Posterior vena cava (tissue), 2 donors: ENCODE data around the gene GATA2. TPM values are rescaled to one million over a fixed set of nuclear protein-coding genes. Genes with fewer than 3 reads are reported as not detected.
A peak's percentile ranks its signal among the peaks of the same experiment; 100 is the strongest.

Experiments
- DNase-seq: peaks from one replicate; pipeline ENCODE4 v3.0.0-alpha.2; 2020; ENCODE audit warnings: low spot score
- intact Hi-C, 2 donors: fragments of 100-400 bp; cut with DNase I; formaldehyde crosslinking; loops; one replicate each; pipeline versions ENCODE4 v1.14.1 to v1.14.2; 2022 to 2023
- total RNA-seq, 2 donors: library from RNA; stranded (reverse); fragmentation: NEBNext Ultra II Directional; extraction: Animal tissue kit (Norgen Biotek cat#: 25700); gene quantifications; one replicate each; pipeline ENCODE4 v1.2.1, GENCODE V29; 2021
- donor health status: DM: yes; HTN: yes; CAD: no.
- donor health status: DM: yes; HTN: yes; CAD: no.

Gene GATA2
- total RNA-seq, 2 donors from 2014 or later = 11.6 to 11.9 TPM

- DNase-seq = peak; percentile 62
- intact Hi-C loops = loop anchor here in 1 of 2 donors (5.0 to 10.0 kb wide), 2 partner anchors 64 to 396 kb away; no protein-coding TSS in a partner anchor
Measured at GRCh38 chr3:128490915-128491690, 1.9 kb downstream of the GATA2 start.

- DNase-seq = no peak
- intact Hi-C loops = loop anchor here in 1 of 2 donors (5.0 to 10.0 kb wide), 2 partner anchors 63 to 396 kb away; no protein-coding TSS in a partner anchor
Measured at GRCh38 chr3:128490650-128490914, 2.4 kb downstream of the GATA2 start.

DNA sequence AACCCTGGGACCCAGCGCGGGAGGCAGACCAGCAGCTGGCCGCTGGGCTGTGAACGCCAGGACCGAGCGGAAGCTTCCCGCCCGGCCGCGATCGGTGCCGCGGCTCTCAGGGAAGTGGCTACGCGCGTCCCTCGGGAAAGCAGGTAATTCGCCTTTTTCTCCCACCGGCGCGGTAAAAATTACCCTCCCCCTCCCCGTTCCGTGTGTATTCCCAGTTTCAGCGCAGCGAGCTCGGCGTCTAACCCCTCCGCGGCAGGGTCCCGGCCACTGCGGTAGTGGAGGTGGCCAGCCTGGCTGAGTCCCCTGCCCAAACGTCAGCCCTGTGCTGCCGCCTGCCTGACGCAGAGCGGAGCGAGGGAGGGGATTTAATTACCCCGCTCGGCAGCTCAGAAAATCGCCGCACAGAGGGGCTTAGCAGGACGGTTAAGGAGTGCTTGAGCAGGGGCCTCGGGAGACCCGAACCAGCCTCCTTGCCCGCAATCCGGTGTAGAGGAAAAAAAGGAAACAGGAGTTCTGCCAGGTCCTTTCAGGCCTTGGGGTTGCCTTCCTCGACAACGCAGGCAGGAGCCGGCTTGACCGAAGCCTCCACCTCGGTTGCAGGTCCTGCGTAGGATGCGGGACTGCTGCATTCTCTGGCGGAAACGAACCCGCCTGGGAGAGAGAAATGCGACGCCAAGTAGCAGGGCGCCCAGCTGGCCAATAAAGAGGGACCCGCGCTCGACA lies 2.9 kb downstream of the GATA2 start:
- intact Hi-C loops = loop anchor here in 1 of 2 donors (5.0 to 10.0 kb wide), 2 partner anchors 63 to 395 kb away; no protein-coding TSS in a partner anchor
- peak; percentile 81 for DNase-seq

DNA sequence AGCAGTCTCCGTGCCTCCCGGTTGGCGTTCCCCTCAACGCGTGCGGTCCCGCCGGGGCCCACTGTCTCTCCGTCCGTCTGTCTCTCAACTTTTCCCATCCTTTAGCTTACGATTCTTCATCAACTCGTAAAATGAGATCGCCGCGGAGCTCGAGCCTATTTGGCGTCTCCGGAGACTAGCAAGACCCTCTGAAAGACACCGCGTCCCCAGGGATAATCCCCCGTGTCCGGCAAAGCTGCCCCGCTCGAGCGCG lies 3.4 kb downstream of the GATA2 start:
- intact Hi-C loops = no loop called here
- peak; percentile 78 for DNase-seq

GRCh38 chr3:128488991-128489673 lies 3.9 kb downstream of the GATA2 start:
- intact Hi-C loops = no loop called here

GRCh38 chr3:128488636-128488990 lies 4.4 kb downstream of the GATA2 start:
- intact Hi-C loops = no loop called here
- no peak for DNase-seq

More at GRCh38 chr3:128488991-128489673, 3.9 kb downstream of the GATA2 start:
- DNase-seq = peak; percentile 90

DNA sequence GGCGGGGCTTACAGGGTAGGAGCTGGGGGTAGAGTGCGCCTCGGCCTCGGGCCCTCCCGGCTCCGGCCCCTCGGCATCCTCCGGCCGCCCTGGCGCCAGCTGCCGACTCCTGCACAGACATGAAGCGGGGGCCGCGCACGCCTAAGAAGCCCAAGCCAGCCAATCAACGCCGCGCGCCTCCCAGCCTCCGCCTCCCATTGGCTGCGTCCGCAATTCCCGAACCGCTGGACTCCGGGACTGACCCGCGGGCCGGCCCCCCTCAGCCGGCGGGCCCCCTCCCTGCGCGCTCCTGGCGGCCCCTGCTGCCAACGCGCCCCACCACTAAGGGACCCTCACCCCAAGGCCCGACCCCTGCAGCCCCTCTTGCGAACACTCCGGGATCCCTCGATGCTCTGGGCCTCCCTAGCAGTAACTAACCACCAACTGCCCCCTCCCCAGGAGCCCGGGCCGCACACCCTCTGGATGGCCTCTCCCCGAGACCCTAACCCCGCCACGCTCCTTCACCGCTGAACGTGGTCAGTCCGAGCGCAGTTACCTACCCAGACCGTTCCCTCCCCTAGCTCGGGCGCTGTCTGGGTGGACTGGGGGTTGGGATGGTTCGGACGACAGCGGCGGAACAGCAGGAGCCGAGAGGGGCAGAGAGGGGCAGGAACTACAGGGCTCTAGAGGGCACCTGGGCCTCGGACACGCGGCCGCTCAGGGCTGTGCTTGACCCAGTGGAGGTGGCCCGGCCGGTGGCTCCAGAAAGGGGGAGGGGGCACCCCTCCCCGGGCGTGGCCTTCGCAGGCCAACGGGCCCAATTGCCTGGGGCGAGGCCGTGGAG lies 5.0 kb downstream of the GATA2 start:
- intact Hi-C loops = no loop called here
- DNase-seq = peak; percentile 92

DNA sequence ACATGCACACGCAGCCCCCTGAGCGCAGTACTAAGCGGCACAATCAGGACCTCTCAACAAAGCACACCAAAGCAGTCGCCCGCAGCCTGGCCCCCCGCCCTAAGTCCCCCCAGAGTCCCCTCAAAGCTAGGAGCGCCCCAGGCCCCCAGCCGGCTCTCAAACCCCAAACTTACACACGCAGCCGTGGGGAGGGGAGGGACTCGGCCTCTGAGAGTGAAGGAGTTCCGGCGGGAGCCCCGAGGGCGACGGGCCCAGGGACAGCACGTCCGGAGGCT lies 5.5 kb downstream of the GATA2 start:
- intact Hi-C loops = no loop called here
- DNase-seq = no peak

DNA sequence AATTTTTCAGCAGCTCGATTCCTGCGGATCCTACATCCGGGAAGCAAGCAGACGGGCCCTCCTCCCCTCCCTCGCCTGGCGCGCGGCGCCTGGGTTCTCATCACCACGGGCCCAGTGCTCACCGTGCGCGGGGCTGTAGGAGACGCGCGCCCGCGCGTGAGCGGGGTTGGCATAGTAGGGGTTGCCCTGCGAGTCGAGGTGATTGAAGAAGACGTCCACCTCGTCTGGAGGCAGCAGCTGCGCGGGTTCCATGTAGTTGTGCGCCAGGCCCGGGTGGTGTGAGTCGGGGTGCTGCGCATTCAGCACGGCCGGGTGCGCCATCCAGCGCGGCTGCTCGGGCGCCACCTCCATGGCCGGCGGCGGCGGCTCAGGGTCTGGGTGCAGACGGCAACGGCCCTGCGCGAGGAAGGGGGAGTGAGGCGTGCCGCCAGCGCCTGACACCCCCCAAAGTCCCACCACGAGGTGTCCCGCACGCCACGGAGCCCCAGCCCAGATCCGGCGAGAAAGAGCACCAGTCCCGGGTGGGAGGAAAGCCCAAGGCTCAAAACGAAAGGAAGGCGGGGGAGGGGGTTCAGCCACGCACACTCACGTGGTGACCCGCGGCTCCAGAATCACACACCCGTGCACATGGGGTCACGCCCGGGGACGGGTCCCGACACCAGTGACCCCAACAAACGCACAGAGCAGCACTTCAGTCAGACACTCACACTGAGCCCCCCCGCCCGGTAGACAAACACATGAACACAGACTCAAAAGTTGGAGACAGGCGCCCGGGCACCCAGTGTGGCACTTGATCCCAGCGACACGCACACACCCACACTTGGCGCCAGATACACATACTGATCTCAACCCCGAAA lies 6.1 kb downstream of the GATA2 start:
- intact Hi-C loops = no loop called here
- DNase-seq = peak; percentile 81

GRCh38 chr3:128486205-128486628 lies 6.8 kb downstream of the GATA2 start:
- no peak for DNase-seq
- intact Hi-C loops = no loop called here

- intact Hi-C loops = no loop called here
- DNase-seq = no peak
Measured at GRCh38 chr3:128485282-128486204, 7.5 kb downstream of the GATA2 start.

DNA sequence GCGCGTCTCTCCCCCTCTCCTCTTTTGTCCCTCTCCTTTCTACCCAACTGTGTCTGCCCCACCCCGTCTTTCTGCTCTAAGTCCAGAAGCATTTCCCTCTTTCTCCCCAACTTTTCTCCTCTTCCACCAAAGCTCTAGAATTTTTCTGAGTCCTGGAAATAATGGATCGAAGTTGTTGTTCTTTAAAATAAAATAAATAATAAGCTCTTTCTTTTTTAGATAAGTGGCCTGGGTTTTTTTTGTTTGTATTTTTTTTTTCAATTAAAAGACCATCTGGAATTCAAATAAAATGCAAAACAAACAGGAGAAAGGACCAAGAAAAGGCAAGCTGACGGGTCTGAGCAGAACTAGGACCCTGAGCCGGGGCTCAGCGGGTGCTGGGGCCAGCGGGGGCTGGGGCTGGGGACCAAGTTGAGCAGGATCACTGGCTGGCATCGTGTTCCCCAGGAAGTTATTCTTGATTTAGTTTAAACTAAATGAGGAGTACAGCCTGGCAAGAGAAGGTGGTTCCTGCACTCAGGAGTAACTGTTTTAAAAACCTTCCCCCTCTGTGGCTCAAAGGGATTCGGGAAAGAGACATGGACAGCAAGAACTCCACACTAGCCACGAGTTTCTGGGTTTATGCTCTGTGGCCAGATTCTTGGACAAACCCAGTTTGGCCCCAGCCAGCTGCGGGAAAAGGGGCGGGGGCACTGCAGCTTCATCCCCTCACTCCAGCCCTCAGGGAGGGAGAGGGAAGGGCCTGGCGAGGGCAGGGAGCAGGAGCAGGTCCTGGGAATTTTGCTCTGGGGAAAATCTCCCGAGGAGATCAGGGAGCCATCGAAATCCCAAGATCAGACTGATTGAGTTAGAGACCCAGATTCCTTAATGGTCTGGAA lies 8.4 kb downstream of the GATA2 start:
- DNase-seq = no peak
- intact Hi-C loops = no loop called here

- peak; percentile 80 for DNase-seq
- intact Hi-C loops = no loop called here
Measured at GRCh38 chr3:128483657-128484403, 9.2 kb downstream of the GATA2 start.

DNA sequence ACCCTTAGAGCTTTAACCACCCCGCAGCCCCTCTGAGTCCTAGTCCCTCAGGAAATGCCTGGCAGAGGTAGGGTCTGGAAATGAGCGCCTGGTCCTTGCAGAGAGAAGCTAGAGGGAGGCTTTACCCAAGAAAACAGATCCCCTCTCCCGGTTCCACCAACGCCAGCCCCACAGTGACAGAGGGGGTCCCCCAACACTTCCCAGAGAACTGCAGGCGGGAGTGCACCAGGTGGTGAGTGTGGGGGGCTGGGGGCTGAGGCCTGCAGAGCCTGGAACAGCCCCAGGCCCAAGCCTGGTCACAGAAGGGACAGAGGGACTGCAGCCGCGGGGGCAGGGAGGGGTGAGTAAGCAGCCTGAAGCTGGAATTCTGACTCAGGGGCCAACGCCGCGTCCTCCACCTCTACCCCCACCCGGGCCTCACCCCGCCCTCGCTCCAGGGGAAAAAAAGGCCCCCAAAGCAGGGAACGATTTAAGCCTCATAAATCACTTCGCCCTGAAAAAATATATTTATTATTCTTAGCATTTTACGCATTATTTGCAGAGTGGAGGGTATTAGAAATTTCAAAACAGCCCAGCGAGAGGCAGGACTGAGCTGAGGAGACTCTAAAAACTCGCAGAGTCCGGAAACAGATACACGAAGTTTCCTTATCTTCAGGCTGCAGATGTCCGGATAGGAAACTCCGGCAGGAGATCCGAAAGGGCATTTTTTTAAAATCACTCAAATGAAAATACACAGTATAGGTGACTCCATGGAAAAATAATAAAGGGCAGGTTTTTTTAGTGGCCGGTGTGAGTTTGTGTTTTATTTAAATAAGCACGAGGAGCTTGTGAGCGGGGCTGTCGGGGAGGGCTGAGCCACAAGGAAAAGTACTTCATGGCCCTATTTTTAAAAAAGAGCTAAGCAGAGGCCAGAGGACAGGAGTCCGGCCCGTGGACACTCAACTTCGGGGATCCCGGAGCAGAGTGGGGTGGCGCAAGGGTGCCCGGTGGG lies 10.0 kb downstream of the GATA2 start:
- intact Hi-C loops = no loop called here
- no peak for DNase-seq

DNA sequence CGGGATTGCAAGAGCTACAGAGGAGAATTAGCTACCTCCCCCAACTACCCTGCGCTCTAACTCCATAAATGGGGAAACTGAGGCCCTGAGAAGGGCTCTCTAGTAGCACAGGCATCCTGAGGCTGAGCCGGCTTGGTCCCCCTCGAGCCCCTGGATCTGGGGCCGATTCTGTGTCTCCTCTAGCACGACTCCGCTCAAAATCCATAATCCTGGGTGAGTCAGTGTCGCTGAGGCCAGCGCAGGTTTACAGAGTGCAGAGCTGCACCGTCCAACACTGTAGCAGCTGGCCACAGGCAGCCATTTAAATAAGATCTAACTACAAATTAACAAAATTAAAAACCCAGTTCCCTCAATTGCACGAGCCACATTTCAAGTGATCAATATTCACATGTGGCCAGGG lies 10.8 kb downstream of the GATA2 start:
- no peak for DNase-seq
- intact Hi-C loops = no loop called here
